ENCODE data around the gene SGCA.

Gene SGCA

DNA sequence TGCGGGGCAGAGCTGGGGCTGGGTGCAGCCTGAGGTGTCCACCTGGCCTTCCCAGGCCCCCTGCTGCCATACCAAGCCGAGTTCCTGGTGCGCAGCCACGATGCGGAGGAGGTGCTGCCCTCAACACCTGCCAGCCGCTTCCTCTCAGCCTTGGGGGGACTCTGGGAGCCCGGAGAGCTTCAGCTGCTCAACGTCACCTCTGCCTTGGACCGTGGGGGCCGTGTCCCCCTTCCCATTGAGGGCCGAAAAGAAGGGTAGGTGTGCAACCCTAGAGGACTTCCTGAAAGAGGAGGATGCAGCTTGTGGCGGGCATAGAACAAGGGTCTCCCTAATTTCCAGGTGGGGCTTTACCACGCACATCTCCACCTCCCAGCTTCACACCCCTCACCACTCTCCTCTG, 2.5 kb downstream of the SGCA start:
- DNase-seq: no peak

DNA sequence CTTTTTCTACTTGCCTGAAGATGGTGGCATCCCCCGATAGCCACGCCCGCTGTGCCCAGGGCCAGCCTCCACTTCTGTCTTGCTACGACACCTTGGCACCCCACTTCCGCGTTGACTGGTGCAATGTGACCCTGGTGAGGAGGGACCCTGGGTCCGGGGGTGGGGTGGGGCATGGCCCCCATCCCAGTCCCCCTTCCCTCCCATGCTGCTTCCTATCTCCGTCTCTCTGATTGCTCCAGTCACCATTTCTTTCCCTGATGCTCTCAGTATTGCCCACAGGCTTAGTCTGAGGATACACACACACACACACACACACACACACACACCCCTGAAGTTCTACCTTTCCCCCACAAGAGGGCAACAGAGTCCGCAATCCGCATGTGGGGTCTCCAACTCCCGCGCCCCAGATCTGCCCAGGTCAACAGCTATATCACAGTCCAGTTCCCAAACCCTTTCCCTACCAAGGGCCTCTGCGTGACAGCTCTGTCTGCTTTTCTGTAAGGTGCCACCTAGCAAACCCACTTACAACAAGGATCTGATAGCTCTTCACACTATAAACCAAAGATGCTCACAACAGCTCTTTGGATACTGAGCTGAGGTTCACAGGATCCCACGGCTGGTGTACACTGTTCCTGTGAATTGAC, 3.4 kb downstream of the SGCA start:
- no peak for DNase-seq

DNA sequence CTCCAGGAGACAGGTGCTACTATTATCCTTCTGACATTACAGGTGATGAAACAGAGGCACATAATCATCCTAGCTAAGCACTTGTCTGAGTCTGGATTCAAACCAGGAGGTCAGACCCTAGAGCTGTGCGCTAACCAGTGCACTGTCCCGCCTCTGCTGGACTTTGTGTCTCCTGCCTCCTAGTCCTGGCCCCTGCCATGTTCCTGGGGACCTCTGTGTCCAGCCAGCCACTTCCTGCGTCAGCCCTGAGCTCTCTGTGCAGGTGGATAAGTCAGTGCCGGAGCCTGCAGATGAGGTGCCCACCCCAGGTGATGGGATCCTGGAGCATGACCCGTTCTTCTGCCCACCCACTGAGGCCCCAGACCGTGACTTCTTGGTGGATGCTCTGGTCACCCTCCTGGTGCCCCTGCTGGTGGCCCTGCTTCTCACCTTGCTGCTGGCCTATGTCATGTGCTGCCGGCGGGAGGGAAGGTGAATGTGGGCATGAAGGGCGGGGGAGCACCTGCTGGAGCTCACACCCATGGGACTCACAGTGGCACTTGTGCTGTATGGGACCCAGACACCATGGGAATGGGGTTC, 4.2 kb downstream of the SGCA start:
- no peak for DNase-seq

DNA sequence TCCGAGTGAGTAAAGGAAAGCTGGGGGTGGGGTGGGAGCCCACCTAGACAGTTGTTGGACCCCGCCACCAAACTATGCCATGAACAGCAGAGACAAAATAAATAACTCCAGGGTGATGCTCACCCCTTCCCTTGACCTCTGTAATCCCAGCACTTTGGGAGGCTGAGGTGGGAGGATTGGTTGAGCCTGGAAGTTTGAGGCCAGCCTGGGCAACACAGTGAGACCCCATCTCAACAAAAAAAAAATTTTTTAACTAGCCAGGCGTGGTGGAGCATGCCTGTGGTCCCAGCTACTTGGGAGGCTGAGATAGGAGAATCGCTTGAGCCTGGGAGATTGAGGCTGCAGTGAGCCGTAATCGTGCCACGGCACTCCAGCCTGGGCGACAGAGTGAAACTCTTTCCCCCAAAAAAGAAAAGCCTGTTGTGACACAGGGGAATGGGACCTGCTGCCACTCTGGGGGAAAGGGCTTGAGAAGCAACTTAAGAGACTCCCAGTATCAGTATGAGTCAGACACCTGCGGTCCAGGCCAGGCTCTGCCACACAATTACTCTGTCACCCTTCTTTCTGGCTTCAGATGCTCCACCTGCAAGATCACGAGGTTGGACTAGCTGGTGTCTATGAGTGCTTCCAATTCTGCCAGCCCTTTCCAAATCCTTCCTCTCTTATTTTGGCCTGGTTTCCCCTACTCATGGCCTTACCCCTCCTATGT, 5.0 kb downstream of the SGCA start:
- no peak for DNase-seq

DNA sequence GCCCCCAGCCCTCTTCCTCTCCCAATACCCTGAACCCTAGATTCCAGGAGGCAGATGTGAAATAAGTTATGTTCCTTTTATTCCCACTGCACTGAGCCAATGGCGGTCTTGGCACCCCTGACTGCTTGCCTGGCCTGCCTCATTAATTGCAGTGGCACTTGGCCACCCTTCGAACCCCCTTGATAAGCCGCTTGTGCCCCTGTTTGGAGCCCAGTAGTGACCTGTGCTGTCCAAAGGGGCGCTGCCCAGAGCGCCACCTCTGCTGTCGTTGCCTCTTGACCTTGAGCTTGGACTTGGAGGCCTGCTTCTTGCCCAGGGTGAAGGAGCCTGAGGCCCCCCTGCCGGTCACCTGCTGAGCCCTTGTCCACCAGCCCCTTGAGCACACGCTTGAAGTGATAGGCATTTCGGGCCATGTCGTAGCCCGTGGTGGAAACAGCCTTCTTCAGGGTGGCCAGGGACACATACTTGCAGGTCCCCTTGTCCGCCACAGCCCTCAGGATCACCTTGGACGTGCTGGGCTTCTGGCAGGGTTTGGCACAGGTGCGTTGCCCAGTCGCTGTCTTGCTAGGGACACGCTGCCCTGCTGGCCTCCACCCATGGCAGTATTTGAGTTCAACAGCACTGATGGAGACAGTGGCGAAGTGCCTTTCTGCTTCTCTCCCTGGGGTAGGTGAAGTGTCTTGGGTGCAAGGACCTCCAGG, 5.7 kb downstream of the SGCA start:
- no peak for DNase-seq

DNA sequence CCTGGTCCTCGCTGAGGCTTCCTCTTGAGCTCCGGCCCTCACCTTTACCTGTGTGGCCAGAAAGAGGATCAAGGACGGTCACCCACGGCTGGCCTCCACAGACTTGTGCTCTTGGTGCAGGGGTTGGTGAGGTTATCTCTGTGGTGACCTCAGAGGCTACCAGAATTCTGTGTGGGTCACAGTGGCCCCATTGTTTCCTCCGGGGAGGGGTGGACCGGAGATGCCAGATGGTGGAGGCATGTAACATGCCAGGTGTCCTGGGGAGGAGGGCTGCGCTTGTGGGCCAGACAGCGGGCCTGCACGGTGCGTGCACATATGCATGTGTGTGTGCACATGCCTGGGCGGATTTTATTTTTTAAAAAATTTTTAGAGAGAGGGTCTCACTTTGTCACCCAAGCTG, 6.3 kb downstream of the SGCA start:
- no peak for DNase-seq

DNA sequence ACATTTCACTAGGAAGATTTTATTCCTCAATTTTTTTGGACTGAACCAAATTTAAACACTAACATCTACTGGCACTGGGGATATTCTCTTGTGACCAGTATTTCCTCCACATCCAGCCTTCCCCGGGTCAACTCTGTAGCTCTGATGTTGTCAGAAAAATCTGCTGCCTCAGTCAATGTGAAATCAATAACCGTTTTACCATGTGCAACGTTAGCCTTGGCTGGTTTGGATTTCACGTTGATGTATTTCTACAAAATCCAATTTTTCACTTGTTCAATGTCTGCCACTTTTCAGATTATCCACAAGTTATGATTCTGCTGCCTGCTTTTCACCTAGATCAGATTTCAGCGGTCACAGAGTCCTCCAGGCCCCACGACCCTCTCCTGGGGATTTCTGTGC, 7.1 kb downstream of the SGCA start:
- no peak for DNase-seq

DNA sequence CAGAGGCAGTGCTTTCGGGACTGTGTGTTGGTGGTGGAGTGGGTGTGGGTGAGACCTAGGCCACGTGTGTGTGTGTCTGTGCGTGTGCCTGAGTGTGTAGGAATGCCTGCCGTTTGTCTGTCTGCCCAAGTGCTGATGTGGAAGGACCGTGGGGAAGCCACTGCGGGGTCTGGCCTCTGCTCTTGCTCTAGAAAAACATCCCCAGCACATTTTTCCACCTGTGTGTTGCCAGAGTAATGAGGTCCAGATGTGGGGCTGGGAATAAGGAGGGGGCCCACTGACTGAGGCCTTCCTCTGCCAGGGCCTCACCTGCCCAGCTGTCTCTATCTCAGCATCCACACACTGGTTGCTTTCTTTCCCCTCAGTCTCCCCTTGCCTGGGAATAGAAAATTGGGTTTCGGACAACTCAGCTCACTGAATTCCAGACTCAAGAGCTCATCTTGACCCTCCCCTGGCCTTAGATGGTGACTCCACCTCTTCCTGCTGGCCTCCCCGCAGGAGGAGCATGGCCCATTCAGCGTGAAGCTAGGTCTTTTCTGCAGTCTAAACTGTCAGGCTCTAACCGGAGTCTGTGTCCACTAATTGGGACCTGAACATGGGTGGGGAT, 7.6 kb downstream of the SGCA start:
- DNase-seq: no peak

DNA sequence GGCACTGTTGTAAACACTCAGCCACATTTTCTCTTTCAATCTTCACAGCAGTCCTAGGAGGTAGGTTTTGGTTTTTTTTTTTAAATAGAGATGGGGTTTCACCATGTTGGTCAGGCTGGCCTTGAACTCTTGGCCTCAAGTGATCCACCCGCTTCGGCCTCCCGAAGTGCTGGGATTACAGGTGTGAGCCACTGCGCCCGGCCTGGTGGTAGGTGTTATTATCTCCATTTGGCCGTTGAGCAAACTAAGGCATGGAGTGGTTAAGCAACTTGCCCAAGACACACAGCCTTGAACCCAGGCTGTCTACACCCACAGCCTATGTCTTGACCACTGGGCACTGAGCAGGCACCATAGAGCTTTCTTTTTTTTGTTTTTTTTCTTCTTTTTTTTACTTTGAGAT, 8.6 kb downstream of the SGCA start:
- DNase-seq: no peak

DNA sequence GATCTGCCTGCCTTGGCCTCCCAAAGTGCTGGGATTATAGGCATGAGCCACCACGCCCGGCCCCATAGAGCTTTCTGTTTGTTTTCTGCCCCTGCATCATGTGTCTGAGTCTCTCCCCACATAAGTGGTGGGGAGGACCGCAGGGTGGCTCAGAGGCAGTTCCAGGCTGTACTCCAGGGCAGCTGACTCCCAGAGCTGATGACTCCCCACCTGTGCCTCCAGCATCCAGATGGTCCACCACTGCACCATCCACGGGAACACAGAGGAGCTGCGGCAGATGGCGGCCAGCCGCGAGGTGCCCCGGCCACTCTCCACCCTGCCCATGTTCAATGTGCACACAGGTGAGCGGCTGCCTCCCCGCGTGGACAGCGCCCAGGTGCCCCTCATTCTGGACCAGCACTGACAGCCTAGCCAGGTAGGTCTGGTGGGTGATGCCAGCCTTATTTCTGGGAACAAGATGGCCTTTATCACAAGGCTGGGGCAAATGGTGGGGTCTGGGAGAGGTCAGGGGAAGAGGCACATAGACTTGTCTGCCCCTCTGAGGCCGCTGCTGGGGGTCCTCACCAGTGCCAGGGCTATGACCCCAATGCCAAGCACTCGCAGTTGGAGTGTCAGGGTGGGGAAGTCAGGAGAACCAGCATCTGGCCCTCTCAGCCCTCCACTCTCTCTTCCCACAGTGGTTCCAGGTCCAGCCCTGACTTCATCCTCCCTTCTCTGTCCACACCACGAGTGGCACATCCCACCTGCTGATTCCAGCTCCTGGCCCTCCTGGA, 9.4 kb downstream of the SGCA start:
- no peak for DNase-seq

DNA sequence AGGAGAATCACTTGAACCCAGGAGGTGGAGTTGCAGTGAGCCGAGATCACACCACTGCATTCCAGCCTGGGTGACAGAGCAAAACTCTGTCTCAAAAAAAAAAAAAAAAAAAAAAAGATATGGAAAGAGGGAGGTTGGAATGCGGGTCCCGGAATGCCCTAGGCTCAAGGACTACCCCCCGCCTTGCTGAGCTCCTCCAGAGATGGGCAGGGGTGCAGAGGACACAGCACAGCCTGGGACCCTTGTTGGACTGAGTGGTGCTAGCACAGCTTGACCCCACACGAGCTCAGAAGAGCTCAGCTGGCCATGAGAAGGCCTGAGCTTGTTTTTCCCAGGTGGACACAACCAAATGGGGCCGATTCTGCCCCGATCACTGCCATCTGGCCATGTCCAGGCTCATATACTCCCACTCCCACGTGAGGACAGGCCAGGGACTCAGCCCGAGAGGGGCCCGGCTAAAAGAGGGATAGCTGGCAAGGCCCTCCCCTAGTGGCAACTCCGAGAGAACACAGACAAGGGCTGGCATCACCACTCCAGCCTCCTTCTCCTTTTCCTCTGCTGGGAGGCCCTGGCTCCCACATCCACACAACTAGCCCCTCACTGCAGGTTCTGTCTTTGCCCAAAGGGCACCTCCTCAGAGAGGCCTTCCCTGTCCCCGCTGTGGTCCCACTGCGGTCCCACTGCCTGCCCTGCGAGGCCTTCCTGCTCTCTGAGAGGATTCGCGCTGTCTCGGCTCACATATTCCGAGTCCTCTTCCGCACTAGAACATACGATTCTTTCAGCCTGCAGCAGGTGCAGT, 11.0 kb downstream of the SGCA start:
- DNase-seq: no peak

DNA sequence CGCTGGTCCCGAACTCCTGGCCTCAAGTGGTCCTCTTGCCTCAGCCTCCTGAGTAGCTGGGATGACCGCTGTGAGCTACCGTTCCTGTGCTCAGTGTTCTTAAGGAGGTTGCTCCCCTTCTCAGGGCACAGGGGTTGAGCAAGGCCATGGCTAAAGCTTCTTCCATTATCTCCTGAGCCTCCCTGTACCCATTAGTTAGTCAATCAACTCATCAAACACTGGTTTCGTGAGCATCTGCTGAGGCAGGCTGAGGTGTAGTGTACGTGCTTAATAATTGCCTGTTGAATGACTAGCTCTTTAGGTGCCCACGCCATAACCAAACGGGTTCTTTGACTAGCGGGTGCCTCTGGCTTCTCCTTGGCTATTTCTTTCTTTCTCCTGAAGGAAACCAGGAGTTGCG, 11.7 kb downstream of the SGCA start:
- DNase-seq: no peak

DNA sequence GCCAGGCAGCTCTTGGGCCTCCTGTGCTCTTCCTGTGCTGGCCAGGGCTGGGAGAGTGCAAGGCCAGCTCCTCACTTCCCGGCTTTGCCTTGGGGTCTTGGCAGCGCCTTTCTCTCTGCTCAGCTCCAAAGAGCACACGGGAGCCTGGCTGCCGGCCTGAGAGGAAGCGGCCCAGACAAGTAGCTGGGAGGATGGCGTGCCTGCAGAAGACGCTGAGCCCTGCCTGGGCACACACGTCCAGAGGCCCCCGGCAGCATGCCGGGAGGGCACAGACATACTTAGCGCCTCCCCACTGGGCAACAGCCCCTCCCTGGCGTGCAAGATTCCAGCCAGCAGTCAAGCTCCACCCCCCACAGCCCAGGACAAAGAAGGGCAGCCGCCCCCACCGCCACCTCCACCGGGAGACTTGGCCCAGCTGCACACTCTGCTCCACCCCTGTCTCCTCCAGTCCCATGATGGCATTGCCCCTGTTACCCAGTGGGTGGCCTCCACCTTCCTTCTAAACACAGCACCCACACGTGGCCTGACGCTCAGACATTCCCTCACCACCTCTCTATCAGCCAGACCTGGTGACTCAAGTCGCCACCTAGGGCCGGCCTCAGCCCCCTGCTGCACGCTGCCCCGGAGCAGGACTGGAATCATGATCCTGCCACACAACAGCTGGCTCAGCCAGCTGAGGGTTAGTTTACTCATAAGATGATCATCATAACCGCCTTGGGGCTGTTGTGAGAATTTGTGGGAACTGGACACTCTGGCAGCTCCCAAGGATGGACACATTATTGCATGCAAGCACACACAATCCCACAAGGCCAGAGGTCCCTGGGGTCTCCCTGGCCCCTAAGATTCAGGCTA, 12.4 kb downstream of the SGCA start:
- peak; percentile 88 for DNase-seq

DNA sequence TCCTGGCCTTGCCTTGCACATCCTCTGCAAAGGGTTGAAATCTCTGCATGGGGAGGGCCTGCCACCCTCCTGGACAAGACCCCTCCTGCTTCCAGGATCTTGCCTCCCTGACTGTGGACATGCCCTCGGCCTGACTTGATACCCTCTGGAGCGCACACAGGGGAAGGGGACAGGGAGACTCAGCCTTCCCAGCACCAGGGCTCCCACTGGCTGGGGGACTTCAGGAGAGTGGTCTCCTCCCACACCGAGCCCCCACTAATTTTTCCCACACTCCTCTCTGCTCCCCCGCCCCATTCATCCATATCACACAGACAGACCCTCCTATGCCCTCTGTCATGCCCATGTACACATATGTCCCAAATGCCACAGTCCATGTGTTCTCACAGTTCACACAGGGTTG, 14.3 kb downstream of the SGCA start:
- DNase-seq: no peak

DNA sequence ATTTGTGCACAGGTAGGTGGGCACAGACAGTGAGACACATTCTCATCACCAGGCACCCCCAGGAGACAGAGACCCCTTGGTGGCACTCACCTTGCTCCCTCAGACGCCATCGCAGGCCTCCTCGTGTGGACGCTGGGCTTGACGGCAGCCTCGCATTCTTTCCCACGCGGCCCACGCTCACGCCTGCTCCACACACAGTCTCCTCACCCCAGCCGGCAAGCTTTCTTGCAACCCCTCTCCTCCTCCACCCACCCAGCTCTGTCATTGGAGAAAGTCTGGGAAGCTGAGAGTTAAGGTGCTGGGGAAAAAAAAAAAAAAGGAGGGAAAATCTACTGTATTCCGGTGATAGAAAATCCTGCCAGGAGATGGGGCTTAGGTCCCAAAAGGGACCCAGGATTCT, 14.8 kb downstream of the SGCA start:
- no peak for DNase-seq

DNA sequence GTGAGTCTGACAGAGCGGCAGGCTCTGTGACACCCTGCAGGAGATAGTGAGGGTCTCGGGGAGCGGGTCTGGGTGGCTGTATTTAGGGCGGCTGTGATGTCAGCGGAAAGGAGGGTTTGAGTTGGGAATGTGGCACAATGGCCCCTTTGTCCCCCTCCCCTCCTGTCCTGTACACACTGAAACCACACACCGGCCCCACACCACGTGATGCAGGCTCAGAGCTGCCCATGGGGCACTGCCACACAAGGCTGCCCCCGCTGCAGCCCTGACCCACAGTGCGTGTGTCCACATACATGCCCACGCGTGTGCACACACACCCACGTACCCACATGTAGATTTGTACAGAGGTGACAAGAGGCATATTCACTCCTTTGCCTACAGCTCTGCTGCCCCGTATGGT, 15.3 kb downstream of the SGCA start:
- no peak for DNase-seq

DNA sequence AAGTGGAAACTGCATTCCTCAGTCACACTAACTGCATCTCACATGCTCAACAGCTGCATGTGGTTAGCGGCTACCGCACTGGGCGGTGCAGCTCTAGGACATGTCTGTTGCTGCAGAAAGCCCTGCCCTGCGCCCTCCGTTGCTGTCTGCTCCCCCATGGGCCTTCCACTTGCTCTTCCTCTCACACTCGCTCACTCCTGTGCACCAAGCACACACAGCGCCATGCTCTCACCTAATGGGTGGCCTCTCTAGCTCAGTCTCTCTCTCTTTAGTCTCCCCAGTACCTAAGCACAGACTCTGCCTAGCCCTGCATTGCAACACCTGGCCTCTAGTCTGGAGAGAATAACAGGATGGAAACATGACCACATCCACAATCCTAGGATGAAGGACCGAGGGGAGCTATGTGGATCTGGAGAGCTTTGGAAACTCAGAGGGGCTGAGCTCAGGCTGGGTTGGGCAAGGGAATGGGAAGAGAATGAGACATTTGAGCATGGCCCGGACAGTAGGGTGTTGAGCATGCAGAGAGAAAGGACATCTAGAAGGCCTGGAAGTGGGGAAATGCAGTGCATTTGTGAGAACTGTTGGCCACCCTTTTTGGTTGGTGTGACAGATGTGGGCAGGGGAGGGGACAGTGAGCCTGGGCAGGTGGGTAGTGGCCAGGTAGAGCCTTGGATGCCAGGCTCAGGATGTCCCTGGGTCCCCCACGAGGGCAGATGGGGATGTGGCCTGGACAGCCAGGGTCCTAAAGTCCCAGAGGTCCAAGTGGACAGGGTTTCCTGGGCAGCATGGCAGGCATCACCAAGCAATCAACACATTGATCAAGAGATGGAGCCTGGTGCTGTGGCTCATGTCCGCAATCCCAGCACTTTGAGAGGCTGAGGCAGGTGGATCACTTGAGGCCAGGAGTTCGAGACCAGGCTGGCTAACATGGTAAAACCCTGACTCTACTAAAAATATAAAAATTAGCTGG, 16.1 kb downstream of the SGCA start:
- no peak for DNase-seq

DNA sequence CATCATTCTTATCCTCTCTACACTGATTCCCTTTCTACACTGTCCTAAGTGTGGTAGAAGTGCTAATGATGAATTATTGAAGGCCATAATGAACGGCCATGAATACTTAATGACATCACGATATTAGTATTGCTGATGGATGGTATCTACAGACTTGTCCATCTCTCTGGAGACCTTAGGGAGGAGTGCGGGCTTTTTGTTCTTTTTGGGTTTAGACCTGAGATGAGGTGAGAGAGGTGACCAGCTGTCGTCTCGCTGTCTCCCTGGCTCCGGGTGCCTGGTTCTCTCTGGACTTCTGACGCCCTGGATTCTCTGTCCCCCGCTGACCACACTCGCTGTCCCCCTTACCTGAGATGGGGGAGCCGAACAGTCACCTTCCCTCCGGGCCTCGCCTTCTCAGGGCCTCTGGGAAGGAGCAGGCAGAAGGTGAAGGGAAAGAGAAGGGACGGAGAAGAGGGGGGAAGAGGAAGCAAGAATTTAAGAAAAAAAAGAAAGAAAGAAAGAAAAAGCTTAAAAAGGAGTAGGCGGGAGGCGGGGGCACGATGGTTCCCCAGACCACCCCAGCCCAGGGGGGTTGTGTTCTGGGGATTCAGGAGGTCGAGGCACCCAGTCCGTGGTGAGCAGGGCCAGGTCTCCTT, 17.1 kb downstream of the SGCA start:
- no peak for DNase-seq

DNA sequence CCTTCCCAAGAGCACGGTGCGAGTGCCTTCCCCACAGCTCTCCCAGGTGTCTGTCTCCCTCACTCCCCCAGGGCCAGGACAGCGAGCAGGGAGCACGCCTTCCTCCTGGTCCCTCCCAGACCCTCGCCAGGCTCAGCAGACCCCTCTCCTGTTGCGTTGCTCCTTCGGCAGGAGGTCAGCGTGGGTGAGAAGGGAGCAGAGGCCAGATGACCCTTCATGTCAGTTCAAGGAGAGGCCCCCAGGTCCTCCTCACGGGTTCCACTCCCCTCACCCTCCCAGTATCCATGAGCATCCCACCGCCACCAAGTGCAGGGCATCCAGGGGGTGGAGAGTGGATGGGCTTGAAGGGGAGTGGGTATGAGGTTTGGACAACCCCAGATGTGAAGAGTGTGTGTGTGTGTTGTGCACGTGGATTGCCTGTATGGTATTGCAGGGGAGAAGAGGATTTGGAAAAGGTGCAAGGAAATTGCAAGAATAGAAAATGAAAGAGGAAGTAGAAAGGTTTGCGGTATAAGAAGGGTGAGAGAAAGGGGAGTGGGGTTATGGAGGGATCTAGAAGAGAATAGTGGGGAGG, 17.7 kb downstream of the SGCA start:
- DNase-seq: no peak

Measured in SHP77 treated with DMSO at 0.1 percent for 48 hours (cell line).